Activated naive CD4-positive, alpha-beta T cell treated with anti-CD3 and anti-CD28 coated beads for 36 hours (primary cell): ENCODE data around the gene RACGAP1. TPM values are rescaled to one million over a fixed set of nuclear protein-coding genes. Genes with fewer than 3 reads are reported as not detected.
A peak's percentile ranks its signal among the peaks of the same experiment; 100 is the strongest.
"Not testable (repeated sequence)": the region's sequence is repeated elsewhere in the genome, so short reads cannot be mapped to it uniquely, and the experiment has no call there.

Experiments used
- CTCF ChIA-PET: fragments of 350-600 bp; sonication (Branson Sonifier 250); formaldehyde crosslinking; loops from one replicate; lab custom pipeline; 2021; ENCODE audit warnings: antibody characterized with exemption; lab: Charles Lee
- DNase-seq: peaks from one replicate; pipeline ENCODE4 v3.0.0-alpha.2; 2020
- H3K27ac Mint-ChIP-seq: one replicate; pipeline ENCODE4 v1.8.0; 2021; ENCODE audit warnings: mild to moderate bottlenecking, mixed read lengths
- H3K27me3 Mint-ChIP-seq: one replicate; pipeline ENCODE4 v1.8.0; 2021; ENCODE audit warnings: low read depth, mixed read lengths
- H3K36me3 Mint-ChIP-seq: one replicate; pipeline ENCODE4 v1.8.0; 2021; ENCODE audit warnings: low read depth, mixed read lengths
- H3K4me1 Mint-ChIP-seq: one replicate; pipeline ENCODE4 v1.8.0; 2021; ENCODE audit warnings: low read depth, mixed read lengths
- H3K4me3 Mint-ChIP-seq: one replicate; pipeline ENCODE4 v1.8.0; 2021; ENCODE audit warnings: mild to moderate bottlenecking, moderate library complexity, mixed read lengths
- H3K9me3 Mint-ChIP-seq: one replicate; pipeline ENCODE4 v1.8.0; 2021; ENCODE audit warnings: mixed read lengths
- intact Hi-C: fragments of 100-400 bp; cut with micrococcal nuclease; formaldehyde crosslinking; loops from one replicate; pipeline ENCODE4 v1.15.1; 2023
- total RNA-seq, 2 experiments: library from RNA; stranded (reverse); gene quantifications; one replicate each; pipeline ENCODE4 v1.2.3, GENCODE V29; 2021

RACGAP1 gene
- total RNA-seq, 2 experiments from 2014 or later: 156 to 159 TPM

DNA sequence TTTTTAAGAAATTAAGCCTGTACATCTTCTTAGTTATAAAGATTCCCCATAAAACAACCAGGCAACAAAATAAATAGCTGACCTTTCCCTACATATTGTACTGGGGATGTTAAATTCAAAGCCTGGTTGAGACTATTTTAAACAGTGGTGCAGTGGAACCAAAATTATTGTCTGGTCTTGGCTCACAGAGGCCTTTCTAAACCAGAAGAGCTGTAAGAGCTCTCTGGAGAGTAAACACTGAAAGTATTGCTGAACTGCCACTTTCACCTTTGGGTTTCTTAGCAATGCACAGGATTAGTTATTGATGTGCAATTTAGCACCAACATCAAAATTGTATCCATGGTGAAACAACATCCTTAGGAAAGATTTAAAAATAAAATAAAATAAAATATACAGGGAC is 20.6 kb downstream of the RACGAP1 start:
- intact Hi-C loops: no loop called here
- Mint-ChIP-seq H3K4me1 (peaks cover 2% of the 10 kb centered on the region), H3K27me3 (no peaks in the 10 kb centered on the region), H3K9me3 (no peaks in the 10 kb centered on the region), H3K36me3 (peaks cover 37% of the 10 kb centered on the region), H3K27ac (no peak overlapping the region), H3K4me3 (no peak overlapping the region)
- DNase-seq: no peak
- CTCF ChIA-PET: interaction anchor here (1.8 kb wide), 1 partner anchor 34 kb away, joined by 7 read pairs; no protein-coding TSS in a partner anchor

DNA sequence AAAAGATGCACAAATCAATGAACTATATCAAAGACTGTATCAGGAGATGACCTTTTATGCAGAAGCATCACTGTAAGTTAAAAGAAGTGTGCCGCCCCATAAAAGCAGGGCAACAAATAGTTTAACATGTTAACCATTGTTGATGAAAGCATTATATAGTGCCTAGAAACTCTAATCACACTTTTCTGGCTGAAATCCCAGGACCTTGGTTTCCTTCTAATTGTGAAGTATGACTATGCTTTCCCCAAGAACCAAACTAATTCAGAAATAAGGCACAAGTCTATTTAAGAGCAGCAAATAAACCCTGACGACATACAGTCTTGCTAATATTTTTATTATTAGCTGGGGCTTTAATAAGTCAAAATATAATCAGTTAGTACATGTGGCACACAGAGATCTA is 21.7 kb downstream of the RACGAP1 start:
- H3K36me3 Mint-ChIP-seq: peaks cover 44% of the 10 kb centered on the region

GRCh38 chr12:49998453-49998852 is 26.8 kb downstream of the RACGAP1 start:
- no peaks in the 10 kb centered on the region for H3K4me1 Mint-ChIP-seq
- intact Hi-C loops: no loop called here
- CTCF ChIA-PET: no interaction called here
- H3K36me3 Mint-ChIP-seq: peaks cover 54% of the 10 kb centered on the region
- H3K27me3 Mint-ChIP-seq: no peaks in the 10 kb centered on the region
- DNase-seq: no peak
- H3K9me3 Mint-ChIP-seq: no peaks in the 10 kb centered on the region
- H3K27ac Mint-ChIP-seq: no peak overlapping the region
- H3K4me3 Mint-ChIP-seq: no peak overlapping the region

More for the DNA sequence above, 21.7 kb downstream of the RACGAP1 start:
- no peak for DNase-seq
- H3K9me3 Mint-ChIP-seq: no peaks in the 10 kb centered on the region
- H3K4me1 Mint-ChIP-seq: peaks cover 2% of the 10 kb centered on the region
- H3K27me3 Mint-ChIP-seq: no peaks in the 10 kb centered on the region
- intact Hi-C loops: no loop called here
- no peak overlapping the region for H3K27ac Mint-ChIP-seq
- CTCF ChIA-PET: interaction anchor here (0.9 to 1.8 kb wide), 3 partner anchors 35 to 67 kb away, joined by 3 to 7 read pairs (median 4); no protein-coding TSS in a partner anchor
- H3K4me3 Mint-ChIP-seq: no peak overlapping the region

DNA sequence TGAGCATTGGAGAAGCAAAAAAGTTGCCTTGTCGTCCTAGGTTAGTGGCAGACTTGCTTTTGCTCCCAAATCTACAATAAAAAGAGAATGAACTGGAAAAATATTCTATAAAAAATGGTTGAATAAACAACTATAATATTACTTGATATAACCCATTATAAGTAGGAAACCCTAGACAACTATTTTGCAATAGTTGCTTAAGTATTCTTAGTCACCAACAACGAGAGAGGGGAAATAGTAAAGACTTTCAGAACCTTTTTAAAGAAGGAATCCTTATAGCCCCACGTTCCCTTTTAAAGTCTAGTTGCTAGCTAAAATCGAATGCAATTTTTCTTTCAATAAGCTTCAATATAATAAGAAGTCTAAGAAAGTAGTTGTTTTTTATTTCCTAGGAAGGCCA is 35.0 kb downstream of the RACGAP1 start:
- Mint-ChIP-seq H3K27me3 (no peaks in the 10 kb centered on the region), H3K4me1 (peaks cover 1% of the 10 kb centered on the region), H3K9me3 (no peaks in the 10 kb centered on the region), H3K27ac (no peak overlapping the region), H3K36me3 (peaks cover 39% of the 10 kb centered on the region), H3K4me3 (no peak overlapping the region)
- intact Hi-C loops: no loop called here
- CTCF ChIA-PET: interaction anchor here (0.6 to 2.2 kb wide), 5 partner anchors 19 to 204 kb away, joined by 3 to 11 read pairs (median 3); no protein-coding TSS in a partner anchor
- DNase-seq: no peak

DNA sequence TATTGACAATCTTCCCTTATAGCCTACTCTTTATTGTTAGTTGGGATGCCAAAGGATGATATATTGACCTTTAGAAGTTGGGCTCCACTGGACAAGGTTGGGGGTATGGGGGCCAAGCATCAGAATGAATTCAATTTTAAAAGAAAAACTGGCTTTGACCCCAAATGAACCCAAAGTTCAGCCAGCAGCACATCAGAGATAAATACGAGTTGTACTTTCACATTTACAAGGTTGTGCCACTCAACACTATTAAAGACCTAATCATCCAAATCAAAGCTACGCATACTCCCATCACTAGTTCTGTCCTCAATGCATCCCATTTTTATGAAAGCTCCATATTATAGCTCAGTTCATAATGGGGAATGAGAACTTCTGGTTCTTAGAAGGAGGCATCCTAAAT is 35.9 kb downstream of the RACGAP1 start:
- H3K4me3 Mint-ChIP-seq, H3K27ac Mint-ChIP-seq, intact Hi-C loops, H3K9me3 Mint-ChIP-seq, DNase-seq, H3K4me1 Mint-ChIP-seq, H3K27me3 Mint-ChIP-seq: not testable (repeated sequence)
- H3K36me3 Mint-ChIP-seq: peaks cover 32% of the 10 kb centered on the region
- CTCF ChIA-PET: interaction anchor here (2.2 kb wide), 1 partner anchor 50 kb away, joined by 11 read pairs; no protein-coding TSS in a partner anchor

- DNase-seq: no peak
- Mint-ChIP-seq H3K4me3 (no peak overlapping the region), H3K27ac (no peak overlapping the region), H3K27me3 (no peaks in the 10 kb centered on the region), H3K36me3 (peaks cover 21% of the 10 kb centered on the region), H3K9me3 (no peaks in the 10 kb centered on the region), H3K4me1 (peaks cover 1% of the 10 kb centered on the region)
- intact Hi-C loops: no loop called here
- CTCF ChIA-PET: no interaction called here
Observed at GRCh38 chr12:49987625-49988303, 37.5 kb downstream of the RACGAP1 start.

DNA sequence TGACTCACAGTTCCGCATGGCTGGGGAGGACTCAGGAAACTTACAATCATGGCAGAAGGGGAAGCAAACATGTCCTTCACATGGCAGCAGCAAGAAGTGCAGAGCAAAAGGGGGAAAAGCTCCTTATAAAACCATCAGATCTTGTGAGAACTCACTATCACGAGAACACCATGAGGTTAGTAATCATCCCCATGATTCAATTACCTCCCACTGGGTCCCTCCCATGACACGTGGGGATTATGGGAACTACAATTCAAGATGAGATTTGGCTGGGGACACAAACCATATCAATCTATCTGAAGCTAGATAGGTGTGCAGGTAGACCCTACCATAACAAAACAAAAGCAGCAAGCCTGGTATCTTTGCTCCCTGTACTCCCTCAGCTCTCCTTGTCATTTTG is 38.8 kb downstream of the RACGAP1 start:
- H3K9me3 Mint-ChIP-seq, intact Hi-C loops, H3K4me1 Mint-ChIP-seq, H3K27me3 Mint-ChIP-seq, H3K4me3 Mint-ChIP-seq, DNase-seq: not testable (repeated sequence)
- Mint-ChIP-seq H3K27ac (peak overlapping the region; percentile 65), H3K36me3 (peaks cover 11% of the 10 kb centered on the region)
- CTCF ChIA-PET: interaction anchor here (1.3 to 2.1 kb wide), 2 partner anchors 19 to 51 kb away, joined by 3 to 14 read pairs; no protein-coding TSS in a partner anchor

GRCh38 chr12:49985981-49986380 is 39.3 kb downstream of the RACGAP1 start:
- no peaks in the 10 kb centered on the region for H3K9me3 Mint-ChIP-seq
- H3K4me3 Mint-ChIP-seq: no peak overlapping the region
- H3K36me3 Mint-ChIP-seq: peaks cover 11% of the 10 kb centered on the region
- H3K27ac Mint-ChIP-seq: peak overlapping the region; percentile 65
- intact Hi-C loops: no loop called here
- H3K4me1 Mint-ChIP-seq: peaks cover 1% of the 10 kb centered on the region
- CTCF ChIA-PET: interaction anchor here (0.8 to 2.1 kb wide), 5 partner anchors 19 to 119 kb away, joined by 3 to 14 read pairs (median 3); no protein-coding TSS in a partner anchor
- no peaks in the 10 kb centered on the region for H3K27me3 Mint-ChIP-seq
- peak; percentile 17 for DNase-seq

GRCh38 chr12:49984476-49985359 is 40.6 kb downstream of the RACGAP1 start:
- H3K4me1 Mint-ChIP-seq: peaks cover 1% of the 10 kb centered on the region

DNA sequence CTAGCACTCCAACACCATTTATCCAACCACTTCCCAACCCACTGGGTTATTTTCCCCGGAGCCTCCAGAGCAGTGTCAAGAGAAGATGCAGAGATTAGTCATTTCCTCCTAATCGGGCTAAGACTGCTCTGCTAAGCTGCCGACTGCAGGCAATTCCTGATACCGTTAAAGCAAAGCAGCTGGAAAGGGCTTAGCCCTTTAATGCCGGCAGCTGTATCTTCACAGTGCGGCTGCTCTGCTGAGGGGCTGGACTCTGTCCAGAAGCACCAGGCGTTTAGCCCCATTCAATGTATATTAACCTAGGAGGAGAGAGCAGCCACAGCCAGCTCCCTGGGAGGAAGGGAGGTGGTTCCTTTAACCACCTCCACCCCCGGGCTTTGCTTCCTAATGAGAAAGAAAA is 41.4 kb downstream of the RACGAP1 start:
- CTCF ChIA-PET: interaction anchor here (0.6 to 7.3 kb wide), 5 partner anchors 17 to 624 kb away, joined by 3 to 76 read pairs (median 3); no protein-coding TSS in a partner anchor
- intact Hi-C loops: no loop called here

More at GRCh38 chr12:49984476-49985359, 40.6 kb downstream of the RACGAP1 start:
- H3K9me3 Mint-ChIP-seq: no peaks in the 10 kb centered on the region
- DNase-seq: no peak
- no peak overlapping the region for H3K4me3 Mint-ChIP-seq
- no peak overlapping the region for H3K27ac Mint-ChIP-seq
- H3K36me3 Mint-ChIP-seq: peaks cover 8% of the 10 kb centered on the region
- intact Hi-C loops: no loop called here
- H3K27me3 Mint-ChIP-seq: no peaks in the 10 kb centered on the region
- CTCF ChIA-PET: interaction anchor here (0.8 to 7.3 kb wide), 5 partner anchors 17 to 117 kb away, joined by 3 to 76 read pairs (median 6); no protein-coding TSS in a partner anchor

DNA sequence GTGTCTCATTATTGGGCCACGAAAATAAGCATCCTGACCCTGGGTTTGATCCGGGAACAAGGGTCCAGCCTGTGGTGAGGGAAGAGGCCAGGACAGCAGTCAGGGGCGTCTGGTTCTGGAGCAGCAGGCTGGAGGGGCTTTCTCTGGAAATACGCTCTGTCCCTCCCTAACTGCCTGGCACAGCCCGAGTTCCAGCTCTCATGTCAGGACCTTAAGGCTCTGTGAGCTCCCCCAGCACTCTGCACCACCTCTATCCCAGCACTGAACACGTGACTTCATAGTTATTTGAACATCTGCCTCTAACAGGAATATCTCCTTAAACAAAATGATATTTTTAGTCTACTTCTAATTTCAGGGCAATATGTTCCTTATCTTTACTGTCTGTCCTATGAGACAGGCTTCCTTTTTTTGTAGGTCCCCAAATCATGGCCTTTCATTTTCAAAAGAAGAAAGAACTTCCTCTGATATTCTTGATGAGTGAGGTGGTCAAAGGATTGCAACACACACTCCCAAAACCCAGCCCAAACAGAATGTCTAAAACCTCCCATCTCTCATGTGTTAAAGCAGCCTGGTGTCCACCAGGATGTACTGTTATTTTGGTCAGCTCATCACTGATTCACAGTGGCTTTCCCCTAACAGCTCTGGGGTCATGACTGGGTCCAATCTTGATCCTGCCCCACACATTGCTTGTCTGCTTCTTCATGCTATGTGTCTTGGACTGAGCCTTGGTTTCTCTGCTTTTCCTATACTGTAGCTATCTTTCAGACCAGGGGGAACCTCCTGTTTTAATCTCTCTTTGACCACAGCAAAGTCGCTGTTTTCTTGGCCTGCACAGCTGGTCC is 42.8 kb downstream of the RACGAP1 start:
- peaks cover 1% of the 10 kb centered on the region for H3K4me1 Mint-ChIP-seq
- no peak overlapping the region for H3K4me3 Mint-ChIP-seq
- H3K27me3 Mint-ChIP-seq: no peaks in the 10 kb centered on the region
- CTCF ChIA-PET: interaction anchor here (0.6 to 7.3 kb wide), 5 partner anchors 10 to 664 kb away, joined by 3 to 76 read pairs (median 6); no protein-coding TSS in a partner anchor
- no peaks in the 10 kb centered on the region for H3K36me3 Mint-ChIP-seq
- intact Hi-C loops: no loop called here
- no peaks in the 10 kb centered on the region for H3K9me3 Mint-ChIP-seq
- no peak for DNase-seq
- no peak overlapping the region for H3K27ac Mint-ChIP-seq

More for the DNA sequence above, 41.4 kb downstream of the RACGAP1 start:
- Mint-ChIP-seq H3K4me3 (no peak overlapping the region), H3K36me3 (peaks cover 3% of the 10 kb centered on the region), H3K27me3 (no peaks in the 10 kb centered on the region), H3K27ac (no peak overlapping the region), H3K9me3 (no peaks in the 10 kb centered on the region), H3K4me1 (peaks cover 1% of the 10 kb centered on the region)
- no peak for DNase-seq
